GM11168 (cell line): Measurements from ENCODE around the gene KDM3B.
"Not testable (repeated sequence)": the region's sequence is repeated elsewhere in the genome, so short reads cannot be mapped to it uniquely, and the experiment has no call there.

ENCODE experiments used
- in situ Hi-C: fragments of 300-500 bp; cut with MboI; formaldehyde crosslinking; loops from one replicate; pipeline ENCODE4 v1.12.0; 2022; ENCODE audit warnings: low sequenced_read_pairs; ENCODE audit not compliant: unreplicated experiment

Gene KDM3B

DNA sequence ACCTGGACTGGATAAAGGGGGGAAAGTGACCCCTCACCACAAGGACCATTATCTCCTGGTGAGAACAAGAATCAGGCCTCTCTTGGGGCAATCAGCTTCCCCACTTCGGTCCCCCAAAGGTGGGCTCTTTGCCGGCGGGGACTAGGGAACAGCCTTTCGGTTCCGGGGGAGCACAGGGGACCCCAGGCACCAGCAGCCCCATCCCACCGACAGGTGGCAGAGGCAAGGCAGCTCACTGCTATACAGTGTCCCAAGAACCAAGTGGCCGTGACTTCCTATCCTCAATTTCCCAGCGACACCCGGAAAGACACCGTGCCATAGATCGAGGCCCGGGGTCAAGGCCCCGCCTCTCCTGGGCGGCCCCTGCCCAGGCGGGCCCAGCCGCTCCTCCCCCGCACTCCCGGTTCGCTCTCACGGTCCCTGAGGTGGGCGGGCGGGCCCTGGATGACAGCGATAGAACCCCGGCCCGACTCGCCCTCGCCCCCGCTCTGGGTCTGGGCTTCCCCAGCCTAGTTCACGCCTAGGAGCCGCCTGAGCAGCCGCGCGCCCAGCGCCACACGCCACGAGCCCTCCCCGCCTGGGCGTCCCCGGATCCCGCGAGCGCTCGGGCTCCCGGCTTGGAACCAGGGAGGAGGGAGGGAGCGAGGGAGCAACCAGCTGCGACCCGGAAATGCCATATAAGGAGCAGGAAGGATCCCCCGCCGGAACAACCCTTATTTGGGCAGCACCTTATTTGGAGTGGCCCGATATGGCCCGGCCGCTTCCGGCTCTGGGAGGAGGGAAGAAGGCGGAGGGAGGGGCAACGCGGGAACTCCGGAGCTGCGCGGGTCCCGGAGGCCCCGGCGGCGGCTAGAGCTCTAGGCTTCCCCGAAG lies 112.1 kb downstream of the KDM3B start:
- in situ Hi-C loops, result no loop called here

DNA sequence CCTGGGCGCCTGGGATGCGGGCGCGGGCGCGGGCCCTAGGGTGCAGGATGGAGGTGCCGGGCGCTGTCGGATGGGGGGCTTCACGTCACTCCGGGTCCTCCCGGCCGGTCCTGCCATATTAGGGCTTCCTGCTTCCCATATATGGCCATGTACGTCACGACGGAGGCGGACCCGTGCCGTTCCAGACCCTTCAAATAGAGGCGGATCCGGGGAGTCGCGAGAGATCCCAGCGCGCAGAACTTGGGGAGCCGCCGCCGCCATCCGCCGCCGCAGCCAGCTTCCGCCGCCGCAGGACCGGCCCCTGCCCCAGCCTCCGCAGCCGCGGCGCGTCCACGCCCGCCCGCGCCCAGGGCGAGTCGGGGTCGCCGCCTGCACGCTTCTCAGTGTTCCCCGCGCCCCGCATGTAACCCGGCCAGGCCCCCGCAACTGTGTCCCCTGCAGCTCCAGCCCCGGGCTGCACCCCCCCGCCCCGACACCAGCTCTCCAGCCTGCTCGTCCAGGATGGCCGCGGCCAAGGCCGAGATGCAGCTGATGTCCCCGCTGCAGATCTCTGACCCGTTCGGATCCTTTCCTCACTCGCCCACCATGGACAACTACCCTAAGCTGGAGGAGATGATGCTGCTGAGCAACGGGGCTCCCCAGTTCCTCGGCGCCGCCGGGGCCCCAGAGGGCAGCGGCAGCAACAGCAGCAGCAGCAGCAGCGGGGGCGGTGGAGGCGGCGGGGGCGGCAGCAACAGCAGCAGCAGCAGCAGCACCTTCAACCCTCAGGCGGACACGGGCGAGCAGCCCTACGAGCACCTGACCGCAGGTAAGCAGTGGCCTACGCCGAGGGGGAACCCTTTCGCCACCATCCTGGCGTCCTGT lies 113.0 kb downstream of the KDM3B start, which contains the start of gene EGR1:
TSS of gene EGR1 (plus strand) at position 219 of the 864 bp plus-strand sequence. CDS start at position 502, 283 bp downstream.
- in situ Hi-C loops, result no loop called here

DNA sequence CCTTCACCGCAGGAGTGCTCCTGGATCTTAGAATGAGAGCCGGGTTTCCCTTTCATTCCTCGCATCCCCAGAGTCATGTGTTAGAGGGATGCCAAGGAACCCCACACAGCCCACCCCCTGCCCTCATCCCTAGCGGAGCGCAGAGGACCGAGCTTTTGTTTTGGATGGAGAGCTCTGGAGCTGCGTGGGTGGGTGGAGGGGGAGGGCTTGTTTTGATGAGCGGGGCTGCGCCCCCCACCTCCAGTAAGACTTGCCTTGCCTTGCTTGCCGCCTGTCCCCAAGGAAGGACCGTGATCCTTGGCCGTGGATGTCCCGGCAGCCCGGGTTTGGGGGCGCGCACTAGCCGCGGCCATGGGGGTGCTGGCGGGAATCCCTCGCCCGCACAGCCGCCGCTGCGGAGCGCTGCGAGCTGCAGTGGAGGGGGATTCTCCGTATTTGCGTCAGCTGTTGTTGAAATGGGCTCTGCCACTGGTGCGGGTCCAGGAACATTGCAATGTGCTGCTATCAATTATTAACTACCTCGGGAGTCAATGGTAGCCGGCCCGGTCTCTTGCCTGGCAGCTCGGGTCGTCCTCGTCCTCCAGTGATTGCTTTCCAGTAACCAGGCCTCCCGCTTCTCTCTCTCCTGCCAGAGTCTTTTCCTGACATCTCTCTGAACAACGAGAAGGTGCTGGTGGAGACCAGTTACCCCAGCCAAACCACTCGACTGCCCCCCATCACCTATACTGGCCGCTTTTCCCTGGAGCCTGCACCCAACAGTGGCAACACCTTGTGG lies 113.8 kb downstream of the KDM3B start:
- in situ Hi-C loops, result no loop called here

DNA sequence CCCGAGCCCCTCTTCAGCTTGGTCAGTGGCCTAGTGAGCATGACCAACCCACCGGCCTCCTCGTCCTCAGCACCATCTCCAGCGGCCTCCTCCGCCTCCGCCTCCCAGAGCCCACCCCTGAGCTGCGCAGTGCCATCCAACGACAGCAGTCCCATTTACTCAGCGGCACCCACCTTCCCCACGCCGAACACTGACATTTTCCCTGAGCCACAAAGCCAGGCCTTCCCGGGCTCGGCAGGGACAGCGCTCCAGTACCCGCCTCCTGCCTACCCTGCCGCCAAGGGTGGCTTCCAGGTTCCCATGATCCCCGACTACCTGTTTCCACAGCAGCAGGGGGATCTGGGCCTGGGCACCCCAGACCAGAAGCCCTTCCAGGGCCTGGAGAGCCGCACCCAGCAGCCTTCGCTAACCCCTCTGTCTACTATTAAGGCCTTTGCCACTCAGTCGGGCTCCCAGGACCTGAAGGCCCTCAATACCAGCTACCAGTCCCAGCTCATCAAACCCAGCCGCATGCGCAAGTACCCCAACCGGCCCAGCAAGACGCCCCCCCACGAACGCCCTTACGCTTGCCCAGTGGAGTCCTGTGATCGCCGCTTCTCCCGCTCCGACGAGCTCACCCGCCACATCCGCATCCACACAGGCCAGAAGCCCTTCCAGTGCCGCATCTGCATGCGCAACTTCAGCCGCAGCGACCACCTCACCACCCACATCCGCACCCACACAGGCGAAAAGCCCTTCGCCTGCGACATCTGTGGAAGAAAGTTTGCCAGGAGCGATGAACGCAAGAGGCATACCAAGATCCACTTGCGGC lies 114.6 kb downstream of the KDM3B start:
- in situ Hi-C loops, result no loop called here

DNA sequence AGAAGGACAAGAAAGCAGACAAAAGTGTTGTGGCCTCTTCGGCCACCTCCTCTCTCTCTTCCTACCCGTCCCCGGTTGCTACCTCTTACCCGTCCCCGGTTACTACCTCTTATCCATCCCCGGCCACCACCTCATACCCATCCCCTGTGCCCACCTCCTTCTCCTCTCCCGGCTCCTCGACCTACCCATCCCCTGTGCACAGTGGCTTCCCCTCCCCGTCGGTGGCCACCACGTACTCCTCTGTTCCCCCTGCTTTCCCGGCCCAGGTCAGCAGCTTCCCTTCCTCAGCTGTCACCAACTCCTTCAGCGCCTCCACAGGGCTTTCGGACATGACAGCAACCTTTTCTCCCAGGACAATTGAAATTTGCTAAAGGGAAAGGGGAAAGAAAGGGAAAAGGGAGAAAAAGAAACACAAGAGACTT lies 115.2 kb downstream of the KDM3B start:
- in situ Hi-C loops, result no loop called here

DNA sequence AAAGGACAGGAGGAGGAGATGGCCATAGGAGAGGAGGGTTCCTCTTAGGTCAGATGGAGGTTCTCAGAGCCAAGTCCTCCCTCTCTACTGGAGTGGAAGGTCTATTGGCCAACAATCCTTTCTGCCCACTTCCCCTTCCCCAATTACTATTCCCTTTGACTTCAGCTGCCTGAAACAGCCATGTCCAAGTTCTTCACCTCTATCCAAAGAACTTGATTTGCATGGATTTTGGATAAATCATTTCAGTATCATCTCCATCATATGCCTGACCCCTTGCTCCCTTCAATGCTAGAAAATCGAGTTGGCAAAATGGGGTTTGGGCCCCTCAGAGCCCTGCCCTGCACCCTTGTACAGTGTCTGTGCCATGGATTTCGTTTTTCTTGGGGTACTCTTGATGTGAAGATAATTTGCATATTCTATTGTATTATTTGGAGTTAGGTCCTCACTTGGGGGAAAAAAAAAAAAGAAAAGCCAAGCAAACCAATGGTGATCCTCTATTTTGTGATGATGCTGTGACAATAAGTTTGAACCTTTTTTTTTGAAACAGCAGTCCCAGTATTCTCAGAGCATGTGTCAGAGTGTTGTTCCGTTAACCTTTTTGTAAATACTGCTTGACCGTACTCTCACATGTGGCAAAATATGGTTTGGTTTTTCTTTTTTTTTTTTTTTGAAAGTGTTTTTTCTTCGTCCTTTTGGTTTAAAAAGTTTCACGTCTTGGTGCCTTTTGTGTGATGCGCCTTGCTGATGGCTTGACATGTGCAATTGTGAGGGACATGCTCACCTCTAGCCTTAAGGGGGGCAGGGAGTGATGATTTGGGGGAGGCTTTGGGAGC lies 115.9 kb downstream of the KDM3B start:
- in situ Hi-C loops, result no loop called here

DNA sequence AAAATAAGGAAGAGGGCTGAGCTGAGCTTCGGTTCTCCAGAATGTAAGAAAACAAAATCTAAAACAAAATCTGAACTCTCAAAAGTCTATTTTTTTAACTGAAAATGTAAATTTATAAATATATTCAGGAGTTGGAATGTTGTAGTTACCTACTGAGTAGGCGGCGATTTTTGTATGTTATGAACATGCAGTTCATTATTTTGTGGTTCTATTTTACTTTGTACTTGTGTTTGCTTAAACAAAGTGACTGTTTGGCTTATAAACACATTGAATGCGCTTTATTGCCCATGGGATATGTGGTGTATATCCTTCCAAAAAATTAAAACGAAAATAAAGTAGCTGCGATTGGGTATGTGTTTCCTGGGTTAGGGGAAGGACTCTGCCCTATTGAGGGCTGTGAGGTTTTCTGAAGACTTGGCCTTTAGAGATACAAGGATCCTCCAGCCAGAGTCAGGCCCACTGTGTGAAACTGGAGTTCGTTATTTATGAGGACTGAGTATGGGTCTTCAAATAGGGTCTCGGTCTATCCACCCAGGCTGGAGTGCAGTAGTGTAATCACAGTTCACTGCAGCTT lies 116.6 kb downstream of the KDM3B start:
- in situ Hi-C loops, result no loop called here

DNA sequence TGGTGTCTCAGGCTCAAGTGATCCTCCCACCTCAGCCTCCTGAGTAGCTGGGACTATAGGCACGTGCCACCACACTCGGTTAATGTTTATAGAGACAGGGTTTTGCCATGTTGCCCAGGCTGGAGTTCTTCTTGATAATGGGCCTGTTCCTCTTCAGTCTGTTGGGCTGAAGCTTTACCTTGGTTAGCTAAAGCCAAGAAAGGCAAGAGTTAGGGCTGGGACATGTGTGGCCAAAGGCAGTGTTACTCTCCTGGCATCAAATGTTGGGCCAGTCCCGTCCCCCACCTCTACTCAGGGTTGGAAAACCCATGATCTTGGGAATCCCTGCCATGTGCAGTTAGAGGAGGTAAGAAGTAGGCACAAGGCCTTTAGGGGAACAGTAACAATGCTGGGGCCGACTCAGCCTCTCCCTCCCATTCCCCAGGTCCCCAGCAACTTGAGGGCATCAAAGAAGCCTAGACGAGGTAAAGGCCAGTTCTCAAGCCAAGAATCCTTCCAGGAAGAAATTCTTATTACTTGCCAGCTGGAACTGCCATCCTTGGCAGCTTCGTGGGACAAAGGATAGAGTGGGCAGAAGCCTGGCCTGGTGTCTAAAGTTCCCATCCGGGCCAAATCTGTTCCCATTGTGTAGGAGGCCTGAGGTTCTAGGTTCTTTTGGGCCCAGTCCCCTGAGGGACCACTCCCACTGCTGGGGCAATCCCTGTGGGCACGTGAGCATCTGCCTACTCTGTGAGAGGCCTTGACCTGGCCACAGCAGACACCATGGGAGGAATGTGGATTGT lies 117.2 kb downstream of the KDM3B start:
- in situ Hi-C loops, result no loop called here

DNA sequence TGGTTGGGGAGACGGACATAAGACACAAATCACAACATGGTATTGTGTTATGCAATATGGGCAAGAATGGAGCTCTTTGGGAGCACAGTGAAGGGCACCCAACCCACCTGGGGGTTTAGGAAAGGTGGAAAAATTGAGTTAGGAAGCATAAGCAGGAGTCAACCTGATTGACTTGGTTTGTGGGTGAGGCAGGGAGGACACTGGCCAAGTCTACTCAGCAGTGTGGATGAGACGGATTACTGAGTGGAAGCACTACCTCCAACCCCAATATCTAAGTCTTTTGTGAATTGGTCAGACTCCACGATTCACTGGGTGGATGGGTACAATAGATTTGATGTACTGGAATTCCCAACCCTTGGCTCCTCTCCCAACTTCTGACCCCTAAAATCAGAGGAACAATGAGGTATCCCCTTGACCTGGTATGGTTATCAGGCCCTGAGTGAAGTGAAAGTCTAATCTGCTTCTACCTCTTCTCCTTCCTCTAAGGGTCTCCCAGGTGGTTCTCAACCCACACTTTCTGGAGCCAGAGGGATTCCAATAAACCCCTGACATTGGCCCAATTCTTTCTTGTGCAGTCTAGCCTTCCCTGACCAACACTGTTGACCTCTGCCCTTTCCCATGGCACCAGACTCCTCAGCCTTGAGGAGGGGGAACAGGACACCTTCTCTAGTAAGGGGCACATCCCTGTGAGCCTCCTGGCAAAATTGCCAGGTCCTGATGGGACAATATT lies 118.0 kb downstream of the KDM3B start:
- in situ Hi-C loops, result no loop called here

DNA sequence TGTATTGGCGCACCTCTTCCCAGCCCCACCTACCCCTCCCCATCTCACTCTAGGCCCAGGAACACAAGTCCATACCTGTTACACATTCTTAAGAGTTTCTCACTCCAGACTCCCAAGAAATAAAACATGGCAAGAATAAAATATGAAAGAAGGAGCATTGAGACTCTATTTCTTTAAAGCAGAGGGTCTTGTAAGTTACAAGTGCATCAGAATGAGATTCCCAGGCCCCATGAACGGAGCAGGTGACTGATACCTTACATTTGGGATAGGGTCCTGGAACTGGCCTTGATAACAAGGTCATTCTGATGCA lies 118.5 kb downstream of the KDM3B start:
- in situ Hi-C loops, result no loop called here

DNA sequence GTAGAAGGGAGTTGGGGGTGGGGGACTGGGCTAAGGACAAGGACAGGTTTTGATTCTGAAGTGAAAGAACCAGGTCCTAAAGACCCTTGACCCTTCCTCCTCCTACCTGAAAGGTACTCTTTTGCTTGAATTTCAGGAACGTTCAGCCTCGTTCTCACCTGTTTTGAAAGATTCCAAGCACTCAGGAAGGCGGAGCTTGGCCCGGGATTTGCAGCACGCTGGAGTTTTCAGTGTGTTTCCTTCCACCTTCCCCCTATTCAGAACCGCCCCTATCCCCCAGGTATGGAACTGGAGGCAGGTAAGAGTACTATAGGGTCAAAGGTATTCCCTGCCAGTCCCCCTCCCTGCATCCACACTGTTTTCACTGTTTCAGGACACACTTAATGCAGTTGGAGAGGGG lies 119.9 kb downstream of the KDM3B start:
- in situ Hi-C loops, result no loop called here

DNA sequence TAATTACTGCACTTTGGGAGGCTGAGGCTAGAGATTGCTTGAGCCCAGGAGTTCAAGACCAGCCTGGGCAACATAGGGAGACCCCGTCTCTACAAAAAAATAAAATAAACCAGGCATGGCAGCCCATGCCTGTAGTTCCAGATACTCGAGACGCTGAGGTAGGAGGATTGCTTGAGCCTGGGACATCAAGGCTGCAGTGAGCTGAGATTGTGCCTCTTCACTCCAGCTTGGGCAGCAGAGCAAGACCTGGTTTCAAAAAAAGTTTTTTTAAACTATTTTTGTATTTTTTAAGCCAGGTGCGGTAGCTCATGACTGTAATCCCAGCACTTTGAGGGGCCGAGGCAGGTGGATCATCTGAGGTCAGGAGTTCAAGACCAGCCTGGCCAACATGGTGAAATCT lies 120.7 kb downstream of the KDM3B start:
- in situ Hi-C loops, result not testable (repeated sequence)

DNA sequence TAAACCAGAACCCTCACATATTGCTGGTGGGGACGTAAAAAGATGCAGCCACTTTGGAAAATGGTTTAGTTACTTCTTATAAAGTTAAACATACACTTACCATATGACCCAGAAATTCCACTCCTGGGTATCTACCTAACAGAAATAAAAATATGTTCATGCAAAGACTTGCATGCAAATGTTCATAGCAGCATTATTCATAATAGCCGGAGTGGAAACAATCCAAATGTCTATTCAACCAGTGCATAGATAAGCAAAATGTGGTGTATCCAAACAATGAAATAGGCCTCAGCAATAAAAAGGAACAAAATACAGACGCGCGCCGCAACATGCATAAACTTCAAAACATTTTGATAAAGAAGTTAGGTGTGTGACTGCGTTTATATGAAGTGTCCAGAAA lies 124.4 kb downstream of the KDM3B start:
- in situ Hi-C loops, result no loop called here

DNA sequence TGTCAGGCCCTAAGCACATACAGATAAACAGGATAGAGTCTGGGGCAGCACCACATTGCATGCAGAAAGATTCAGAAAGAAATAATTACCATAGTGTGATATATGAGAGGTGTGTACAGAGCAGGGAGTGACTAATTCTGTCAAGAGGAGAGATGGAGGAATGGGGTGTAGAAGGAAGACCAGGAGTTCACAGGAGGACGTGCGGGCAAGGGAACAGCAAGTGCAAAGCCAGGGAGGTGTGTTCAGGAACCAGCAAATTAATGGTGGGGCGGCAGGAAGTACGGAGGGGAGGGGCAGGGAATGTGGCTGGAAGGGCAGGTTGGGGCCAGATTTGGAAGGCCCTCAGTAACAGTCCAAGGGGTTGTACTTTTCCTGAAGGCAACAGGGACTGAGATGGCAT lies 130.2 kb downstream of the KDM3B start:
- in situ Hi-C loops, result no loop called here
